Transverse colon (tissue), 4 donors: ENCODE measurements around the gene STRA6. TPM values are rescaled to one million over a fixed set of nuclear protein-coding genes. Genes with fewer than 3 reads are reported as not detected.

Experiments used
- DNase-seq: peaks from one replicate; pipeline ENCODE4 v3.0.0-alpha.2; 2019
- H3K27ac ChIP-seq, 4 donors: fragments of 200-600 bp; sonication (generic); 2 replicates each; pipeline ENCODE4 v1.5.1; 2016 to 2018; ENCODE audit warnings: inconsistent platforms in 4 of 4
- H3K27me3 ChIP-seq: fragments of 200-600 bp; sonication (generic); 2 replicates; pipeline ENCODE4 v1.5.1; 2017; ENCODE audit warnings: inconsistent platforms
- H3K36me3 ChIP-seq, 4 donors: fragments of 200-600 bp; sonication (generic); 2 replicates each; pipeline ENCODE4 v1.5.1; 2017 to 2019; ENCODE audit warnings: inconsistent platforms in 4 of 4
- H3K4me1 ChIP-seq, 4 donors: fragments of 200-600 bp; sonication (generic); 2 replicates each; pipeline ENCODE4 v1.5.1; 2017 to 2020; ENCODE audit warnings: inconsistent platforms in 4 of 4
- H3K4me3 ChIP-seq, 4 donors: fragments of 200-600 bp; sonication (generic); 1 replicate in 1 of 4; 2 replicates in 3 of 4; pipeline versions ENCODE4 v1.5.1 to v1.6.1; 2017 to 2019; ENCODE audit warnings: inconsistent platforms in 4 of 4
- H3K9me3 ChIP-seq, 2 donors: fragments of 200-600 bp; sonication (generic); 2 replicates each; pipeline ENCODE4 v1.5.1; 2017 to 2019; ENCODE audit warnings: inconsistent platforms in 2 of 2
- EP300 ChIP-seq: sonication (generic); formaldehyde crosslinking; IDR thresholded peaks from one replicate; pipeline ENCODE4 v1.6.1; 2017; ENCODE audit warnings: antibody characterized with exemption, low read depth
- POLR2A ChIP-seq: fragments of 450-650 bp; IDR thresholded peaks from one replicate; pipeline ENCODE4 v1.6.1; 2016; ENCODE audit warnings: antibody characterized with exemption, mild to moderate bottlenecking, moderate library complexity
- POLR2AphosphoS5 ChIP-seq, 3 donors: sonication (generic); formaldehyde crosslinking; IDR thresholded peaks; one replicate each; pipeline ENCODE4 v1.6.1; 2016; ENCODE audit warnings: antibody characterized with exemption in 3 of 3
- WGBS, 2 donors: methylation state at CpG; one replicate each; pipeline ENCODE4 v1.1.5; 2018; ENCODE audit warnings: low coverage in 1 of 2; 5-methylcytosine and 5-hydroxymethylcytosine counted together
- in situ Hi-C, 4 donors: fragments of 200-750 bp; cut with MboI; loops; one replicate each; pipeline versions ENCODE4 v1.15.0 to v1.15.1; 2017; ENCODE audit warnings: low sequenced_read_pairs in 3 of 4, low pct_ligation_motif_present in 1 of 4, low pct_unique_long_range_greater_than_20kb in 1 of 4
- intact Hi-C: fragments of 100-400 bp; cut with DNase I; formaldehyde crosslinking; loops from one replicate; pipeline ENCODE4 v1.15.1; 2023; ENCODE audit warnings: low total_unique reads
- total RNA-seq, 4 donors: library from RNA; depleted of rRNA; stranded (reverse); fragments of >200 nt; gene quantifications; one replicate each; pipeline ENCODE4 v1.1.0, GENCODE V29; 2016
- TF ChIP-seq, protein P1 (sequence below), 5 experiments: fragments of 200-600 bp in 3 of 5; fragments of 450-650 bp in 2 of 5; sonication (generic) in 3 of 5; IDR thresholded peaks; 1 replicate in 2 of 5; 2 replicates in 3 of 5; pipeline ENCODE4 v1.5.1; 2016 to 2017; ENCODE audit warnings: antibody characterized with exemption in 5 of 5, inconsistent platforms in 3 of 5, mild to moderate bottlenecking in 2 of 5, moderate library complexity in 1 of 5

The STRA6 gene
- total RNA-seq, 4 donors from 2014 or later = not detected

DNA sequence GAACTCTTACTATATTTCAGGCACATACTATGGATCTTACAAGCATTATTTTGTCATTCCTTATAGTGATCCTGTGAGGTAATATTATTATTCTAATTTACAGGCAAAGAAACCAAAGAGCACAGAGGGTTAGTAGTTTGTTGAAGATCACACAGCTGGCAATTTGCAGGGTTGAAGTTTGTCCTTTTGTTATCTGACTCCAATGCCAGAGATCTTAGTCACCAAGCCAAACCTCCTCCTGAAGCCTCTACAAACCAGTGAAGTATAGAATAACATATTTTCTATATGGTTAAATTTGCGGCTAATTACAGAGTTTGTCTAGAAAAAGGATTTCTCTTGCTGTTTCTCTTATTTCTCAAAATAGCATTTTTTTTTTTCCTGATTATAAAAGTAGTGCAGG, 61.0 kb downstream of the STRA6 start:
- Histone ChIP-seq H3K9me3 (no peaks in the 10 kb centered on the region), H3K27me3 (peaks cover 60% of the 10 kb centered on the region), H3K4me1 (peaks cover 4 to 7% (median 5%) of the 10 kb centered on the region in 4 donors), H3K4me3 (no peak overlapping the region), H3K27ac (no peak overlapping the region), H3K36me3 (no peaks in the 10 kb centered on the region)
- in situ Hi-C loops (loop anchor here in 1 of 4 donors (25.0 kb wide), 1 partner anchor 171 kb away; no protein-coding TSS in a partner anchor), intact Hi-C loops (no loop called here)
- 83 to 95% methylated on average over 1 of the region's 1 CpG for WGBS, 2 donors
- no peak for DNase-seq
- TF ChIP-seq, protein P1, sequence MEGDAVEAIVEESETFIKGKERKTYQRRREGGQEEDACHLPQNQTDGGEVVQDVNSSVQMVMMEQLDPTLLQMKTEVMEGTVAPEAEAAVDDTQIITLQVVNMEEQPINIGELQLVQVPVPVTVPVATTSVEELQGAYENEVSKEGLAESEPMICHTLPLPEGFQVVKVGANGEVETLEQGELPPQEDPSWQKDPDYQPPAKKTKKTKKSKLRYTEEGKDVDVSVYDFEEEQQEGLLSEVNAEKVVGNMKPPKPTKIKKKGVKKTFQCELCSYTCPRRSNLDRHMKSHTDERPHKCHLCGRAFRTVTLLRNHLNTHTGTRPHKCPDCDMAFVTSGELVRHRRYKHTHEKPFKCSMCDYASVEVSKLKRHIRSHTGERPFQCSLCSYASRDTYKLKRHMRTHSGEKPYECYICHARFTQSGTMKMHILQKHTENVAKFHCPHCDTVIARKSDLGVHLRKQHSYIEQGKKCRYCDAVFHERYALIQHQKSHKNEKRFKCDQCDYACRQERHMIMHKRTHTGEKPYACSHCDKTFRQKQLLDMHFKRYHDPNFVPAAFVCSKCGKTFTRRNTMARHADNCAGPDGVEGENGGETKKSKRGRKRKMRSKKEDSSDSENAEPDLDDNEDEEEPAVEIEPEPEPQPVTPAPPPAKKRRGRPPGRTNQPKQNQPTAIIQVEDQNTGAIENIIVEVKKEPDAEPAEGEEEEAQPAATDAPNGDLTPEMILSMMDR (IDR thresholded peaks at IDR 0.05) = no peak
- TF ChIP-seq POLR2A = no peak
- TF ChIP-seq POLR2AphosphoS5 (IDR thresholded peaks at IDR 0.05) = no peak
- no peak for TF ChIP-seq EP300

DNA sequence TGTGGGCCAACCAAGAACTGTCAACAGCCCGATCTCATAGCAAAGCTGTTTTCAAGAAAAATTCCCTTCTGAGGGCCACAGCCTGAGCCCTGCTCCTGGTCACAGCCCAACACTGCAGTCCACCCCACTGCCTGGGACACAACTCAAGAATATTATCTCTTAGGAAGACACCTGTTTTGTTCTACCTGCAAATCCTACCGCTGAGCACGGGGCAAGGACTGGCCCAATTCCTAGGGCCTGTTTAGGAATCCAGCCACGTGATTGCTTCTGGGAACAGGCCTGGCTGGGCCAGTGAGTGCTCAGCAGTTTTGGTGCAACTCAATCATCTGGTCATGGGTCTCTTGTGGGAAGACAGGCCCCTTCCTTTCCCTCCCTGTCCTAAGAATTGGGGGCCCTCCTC, 63.9 kb downstream of the STRA6 start:
- H3K36me3 ChIP-seq = no peaks in the 10 kb centered on the region
- intact Hi-C loops (no loop called here), in situ Hi-C loops (loop anchor here in 1 of 4 donors (25.0 kb wide), 1 partner anchor 174 kb away; no protein-coding TSS in a partner anchor)
- peaks cover 5 to 28% (median 16%) of the 10 kb centered on the region in 4 donors for H3K4me1 ChIP-seq
- TF ChIP-seq POLR2A = no peak
- no peak for TF ChIP-seq POLR2AphosphoS5 (IDR thresholded peaks at IDR 0.05)
- 88% methylated on average over 4 of the region's 4 CpGs; no CpG with 5 or more reads in 1 of the 2 donors for WGBS, 2 donors
- DNase-seq = no peak
- H3K27me3 ChIP-seq = peaks cover 83% of the 10 kb centered on the region
- H3K9me3 ChIP-seq = no peaks in the 10 kb centered on the region
- no peak overlapping the region for H3K27ac ChIP-seq
- no peak overlapping the region for H3K4me3 ChIP-seq

DNA sequence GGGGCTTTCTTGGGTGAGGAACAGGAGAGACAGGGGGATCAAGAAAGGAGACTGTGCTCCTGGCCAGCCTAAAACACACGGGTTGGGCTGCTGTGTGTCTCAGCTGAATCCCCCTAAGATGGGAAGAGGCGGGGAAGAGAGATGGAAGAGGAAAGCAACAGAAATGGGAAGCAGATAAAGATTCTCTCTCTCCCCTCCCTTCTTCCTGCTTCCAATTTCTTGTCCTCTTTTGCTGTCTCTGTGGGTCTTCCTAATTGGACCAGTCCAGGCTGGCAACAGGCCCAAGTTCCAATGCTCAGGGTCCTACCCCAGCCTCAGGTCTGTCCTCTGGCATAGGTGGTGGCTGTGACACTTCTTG, 65.1 kb downstream of the STRA6 start:
- intact Hi-C loops (no loop called here), in situ Hi-C loops (loop anchor here in 1 of 4 donors (25.0 kb wide), 1 partner anchor 175 kb away; no protein-coding TSS in a partner anchor)
- Histone ChIP-seq H3K27ac (no peak overlapping the region), H3K4me3 (no peak overlapping the region), H3K27me3 (peaks cover 94% of the 10 kb centered on the region), H3K36me3 (no peaks in the 10 kb centered on the region), H3K4me1 (peaks cover 5 to 28% (median 16%) of the 10 kb centered on the region in 4 donors), H3K9me3 (no peaks in the 10 kb centered on the region)
- no peak for DNase-seq
- TF ChIP-seq POLR2A (no peak), EP300 (no peak), POLR2AphosphoS5 (IDR thresholded peaks at IDR 0.05) (no peak)
- TF ChIP-seq, protein P1 (IDR thresholded peaks at IDR 0.05) = no peak
- 78% methylated on average over 2 of the region's 2 CpGs; no CpG with 5 or more reads in 1 of the 2 donors for WGBS, 2 donors

DNA sequence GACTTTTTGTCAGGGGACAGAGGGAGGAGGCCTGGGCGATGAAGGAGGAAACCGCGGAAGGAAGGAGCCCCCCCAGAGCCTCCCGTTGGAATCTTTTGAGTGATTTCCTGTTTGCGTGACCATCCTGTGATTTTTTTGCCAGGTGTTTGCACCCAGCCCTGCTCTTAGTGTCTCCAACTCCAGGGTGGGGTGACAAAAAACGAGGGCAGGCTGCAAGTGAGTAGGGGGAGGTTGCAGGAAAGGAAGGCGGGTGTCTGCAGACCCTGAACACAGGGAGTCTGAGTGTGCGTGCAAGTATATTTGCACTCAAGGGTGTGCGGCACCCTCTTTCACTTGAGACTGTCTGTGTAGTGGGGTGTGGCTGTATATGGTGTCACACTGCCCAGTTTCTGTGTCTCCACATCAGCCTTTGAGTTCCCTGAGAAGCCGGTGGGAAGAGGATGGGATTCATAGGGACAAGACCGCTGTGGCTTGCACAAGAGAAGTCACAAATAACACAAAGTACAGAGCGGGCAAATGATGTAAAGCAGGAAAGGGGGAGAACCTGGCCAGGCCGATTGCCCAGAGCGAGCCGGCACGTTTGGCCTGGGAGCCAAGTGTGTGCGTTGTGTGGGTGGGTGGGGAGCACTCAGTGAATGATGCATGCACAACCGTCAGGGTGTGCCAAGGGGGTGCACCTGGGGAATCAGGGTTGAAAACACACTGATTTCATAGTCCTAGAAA, 65.6 kb downstream of the STRA6 start:
- TF ChIP-seq, protein P1 (IDR thresholded peaks at IDR 0.05) = no peak
- no peak for TF ChIP-seq POLR2A
- TF ChIP-seq POLR2AphosphoS5 (IDR thresholded peaks at IDR 0.05) = no peak
- TF ChIP-seq EP300 = no peak
- Histone ChIP-seq H3K27ac (peak overlapping the region in 3 of 4 donors; percentile 42 to 80 (median 59)), H3K4me3 (peak overlapping the region in 3 of 4 donors; percentile 18 to 51 (median 29)), H3K27me3 (peaks cover 95% of the 10 kb centered on the region), H3K9me3 (no peaks in the 10 kb centered on the region), H3K36me3 (no peaks in the 10 kb centered on the region), H3K4me1 (peaks cover 5 to 28% (median 16%) of the 10 kb centered on the region in 4 donors)
- in situ Hi-C loops = loop anchor here in 1 of 4 donors (25.0 kb wide), 1 partner anchor 175 kb away; no protein-coding TSS in a partner anchor
- DNase-seq = no peak
- WGBS, 2 donors = 15 to 18% methylated on average over 4 to 18 of the region's 18 CpGs
- intact Hi-C loops = no loop called here
